Activated T-helper 2 cell treated with anti-CD3 and anti-CD28 coated beads, Interferon-gamma antibody, Interleukin-2, Interleukin-4, amounts not matched to agents 10 μg/mL and 5 μg/mL and 100 μg/mL, durations not matched to agents 14 hours and 24 hours and 36 hours (primary cell): ENCODE measurements around the gene GCLM. TPM values are rescaled to one million over a fixed set of nuclear protein-coding genes. Genes with fewer than 3 reads are reported as not detected.
A peak's percentile ranks its signal among the peaks of the same experiment; 100 is the strongest.
"Not testable (repeated sequence)": the region's sequence is repeated elsewhere in the genome, so short reads cannot be mapped to it uniquely, and the experiment has no call there.

Source experiments
- DNase-seq: peaks from one replicate; pipeline ENCODE4 v3.0.0; 2021; ENCODE audit warnings: low spot score
- H3K27ac Mint-ChIP-seq: one replicate; pipeline ENCODE4 v1.8.0; 2021; ENCODE audit warnings: mixed read lengths
- H3K27me3 Mint-ChIP-seq: one replicate; pipeline ENCODE4 v1.8.0; 2021; ENCODE audit warnings: low read depth, mixed read lengths
- H3K36me3 Mint-ChIP-seq: one replicate; pipeline ENCODE4 v1.8.0; 2021; ENCODE audit warnings: low read depth, mixed read lengths
- H3K4me1 Mint-ChIP-seq: one replicate; pipeline ENCODE4 v1.8.0; 2021; ENCODE audit warnings: low read depth, mixed read lengths
- H3K4me3 Mint-ChIP-seq: one replicate; pipeline ENCODE4 v1.8.0; 2021; ENCODE audit warnings: low read depth, mild to moderate bottlenecking, moderate library complexity, mixed read lengths
- H3K9me3 Mint-ChIP-seq: one replicate; pipeline ENCODE4 v1.8.0; 2021; ENCODE audit warnings: mixed read lengths
- intact Hi-C: fragments of 100-400 bp; cut with micrococcal nuclease; formaldehyde crosslinking; loops from one replicate; pipeline ENCODE4 v1.15.1; 2023
- total RNA-seq: library from RNA; stranded (reverse); gene quantifications from 2 replicates; pipeline ENCODE4 v1.2.3, GENCODE V29; 2022

Gene GCLM
- total RNA-seq, 1 donor from 2014 or later: 18.1 TPM

DNA sequence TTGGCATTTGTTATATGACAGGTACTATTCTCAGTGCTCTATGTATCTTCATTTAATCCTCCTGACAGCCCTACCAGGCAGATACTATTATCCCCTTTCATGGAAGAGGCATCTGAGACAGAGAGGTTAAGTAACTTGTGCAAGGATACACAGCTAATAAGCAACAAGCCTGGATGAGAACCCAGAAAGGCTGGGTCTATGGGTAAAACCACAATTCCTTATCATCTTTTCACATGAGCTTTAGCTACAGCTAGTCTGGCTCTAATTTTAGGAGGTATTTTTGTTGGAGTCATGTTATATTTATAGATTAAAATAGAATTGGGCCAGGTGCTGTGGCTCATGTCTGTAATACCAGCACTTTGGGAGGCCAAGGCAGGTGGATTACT, 57.9 kb downstream of the GCLM start:
- H3K4me3 Mint-ChIP-seq: no peak overlapping the region
- H3K9me3 Mint-ChIP-seq: peaks cover 6% of the 10 kb centered on the region
- H3K36me3 Mint-ChIP-seq: no peaks in the 10 kb centered on the region
- peaks cover 12% of the 10 kb centered on the region for H3K27me3 Mint-ChIP-seq
- intact Hi-C loops: no loop called here
- H3K4me1 Mint-ChIP-seq: peaks cover 9% of the 10 kb centered on the region
- no peak overlapping the region for H3K27ac Mint-ChIP-seq
- DNase-seq: no peak

DNA sequence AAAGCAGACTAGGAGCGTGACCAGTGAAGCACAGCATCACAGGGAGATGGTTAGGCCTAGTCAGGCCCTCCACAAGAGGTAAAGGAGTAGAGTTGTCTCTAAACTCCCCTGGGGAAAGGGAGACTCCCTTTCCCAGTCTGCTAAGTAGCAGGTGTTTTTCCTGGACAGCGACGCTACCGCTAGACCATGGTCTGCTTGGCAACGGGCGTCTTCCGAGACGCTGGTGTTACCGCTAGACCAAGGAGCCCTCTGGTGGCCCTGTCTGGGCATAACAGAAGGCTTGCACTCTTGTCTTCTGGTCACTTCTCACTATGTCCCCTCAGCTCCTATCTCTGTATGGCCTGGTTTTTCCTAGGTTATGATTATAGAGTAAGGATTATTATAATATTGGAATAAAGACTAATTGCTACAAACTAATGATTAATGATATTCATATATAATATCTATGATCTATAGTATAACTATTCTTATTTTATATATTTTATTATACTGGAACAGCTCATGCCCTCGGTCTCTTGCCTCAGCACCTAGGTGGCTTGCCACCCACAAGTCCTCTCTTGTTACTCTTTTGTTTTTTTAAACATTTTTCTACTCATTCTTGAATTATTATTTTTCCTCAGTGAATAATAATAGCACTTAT, 58.4 kb downstream of the GCLM start:
- peak; percentile 24 for DNase-seq
- peaks cover 10% of the 10 kb centered on the region for H3K4me1 Mint-ChIP-seq
- H3K9me3 Mint-ChIP-seq, H3K4me3 Mint-ChIP-seq, H3K27ac Mint-ChIP-seq, H3K36me3 Mint-ChIP-seq, intact Hi-C loops: not testable (repeated sequence)
- peaks cover 12% of the 10 kb centered on the region for H3K27me3 Mint-ChIP-seq

DNA sequence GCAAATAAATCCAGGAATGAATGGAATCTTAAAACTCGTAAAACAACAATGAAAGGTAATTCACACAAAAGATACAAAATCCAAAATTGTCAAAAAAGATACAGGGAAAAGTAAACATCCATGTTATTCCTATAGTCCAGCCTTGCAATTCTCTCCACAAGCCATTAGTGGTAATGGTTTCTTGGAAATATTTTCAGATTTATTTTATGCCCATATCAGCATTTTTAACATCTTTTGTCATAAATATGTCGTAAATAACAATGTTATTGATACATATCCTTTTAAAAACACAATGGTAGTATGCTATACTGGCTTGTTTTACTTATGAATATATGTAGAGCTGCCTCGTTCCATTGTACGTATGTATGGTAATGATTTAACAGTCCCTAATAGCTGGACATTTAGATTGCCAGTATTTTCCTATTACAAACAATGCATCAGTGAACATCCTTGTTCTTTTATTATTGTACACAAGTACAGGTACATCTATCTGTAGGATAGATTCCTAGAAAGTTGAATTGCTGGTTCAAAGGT, 60.8 kb downstream of the GCLM start:
- H3K36me3 Mint-ChIP-seq: no peaks in the 10 kb centered on the region
- intact Hi-C loops: loop anchor here (5.0 to 10.0 kb wide), 4 partner anchors 411 to 886 kb away; partner anchors contain the start of gene DIPK1A
- no peak for DNase-seq
- H3K4me1 Mint-ChIP-seq: peaks cover 23% of the 10 kb centered on the region
- peak overlapping the region; percentile 93 for H3K4me3 Mint-ChIP-seq
- H3K9me3 Mint-ChIP-seq: peaks cover 6% of the 10 kb centered on the region
- H3K27me3 Mint-ChIP-seq: peaks cover 6% of the 10 kb centered on the region
- H3K27ac Mint-ChIP-seq: peak overlapping the region; percentile 82

DNA sequence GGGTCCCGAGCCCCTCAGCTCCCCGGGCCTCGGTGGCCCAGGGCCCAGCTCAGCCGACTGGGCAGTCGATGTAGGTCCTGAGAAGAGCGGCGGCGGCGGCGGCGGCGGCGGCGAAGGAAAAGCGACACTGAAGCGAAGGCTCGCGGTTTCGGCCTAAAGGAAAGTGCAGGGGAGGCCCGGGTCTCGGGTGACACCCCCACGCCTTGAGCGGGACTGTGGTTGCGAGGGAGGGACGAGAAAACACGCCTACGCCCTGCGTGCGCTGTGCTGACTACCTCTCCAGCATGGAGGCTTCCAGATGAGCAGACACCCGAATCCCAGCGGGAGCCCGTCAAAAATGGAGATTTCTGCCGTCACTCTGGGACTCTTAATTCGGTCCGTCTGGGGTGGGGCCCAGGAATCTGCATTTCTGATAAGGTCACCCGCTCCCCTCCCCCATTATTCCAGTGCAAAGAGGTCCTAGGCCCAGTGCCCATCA, 61.4 kb downstream of the GCLM start:
- DNase-seq: peak; percentile 61
- intact Hi-C loops: loop anchor here (1.0 to 10.0 kb wide), 7 partner anchors 61 to 886 kb away; partner anchors contain the start of genes CCDC18, DIPK1A, GCLM and TMED5
- Mint-ChIP-seq H3K27ac (peak overlapping the region; percentile 82), H3K27me3 (peaks cover 3% of the 10 kb centered on the region), H3K4me1 (peaks cover 23% of the 10 kb centered on the region), H3K36me3 (no peaks in the 10 kb centered on the region), H3K4me3 (peak overlapping the region; percentile 93), H3K9me3 (peaks cover 6% of the 10 kb centered on the region)

DNA sequence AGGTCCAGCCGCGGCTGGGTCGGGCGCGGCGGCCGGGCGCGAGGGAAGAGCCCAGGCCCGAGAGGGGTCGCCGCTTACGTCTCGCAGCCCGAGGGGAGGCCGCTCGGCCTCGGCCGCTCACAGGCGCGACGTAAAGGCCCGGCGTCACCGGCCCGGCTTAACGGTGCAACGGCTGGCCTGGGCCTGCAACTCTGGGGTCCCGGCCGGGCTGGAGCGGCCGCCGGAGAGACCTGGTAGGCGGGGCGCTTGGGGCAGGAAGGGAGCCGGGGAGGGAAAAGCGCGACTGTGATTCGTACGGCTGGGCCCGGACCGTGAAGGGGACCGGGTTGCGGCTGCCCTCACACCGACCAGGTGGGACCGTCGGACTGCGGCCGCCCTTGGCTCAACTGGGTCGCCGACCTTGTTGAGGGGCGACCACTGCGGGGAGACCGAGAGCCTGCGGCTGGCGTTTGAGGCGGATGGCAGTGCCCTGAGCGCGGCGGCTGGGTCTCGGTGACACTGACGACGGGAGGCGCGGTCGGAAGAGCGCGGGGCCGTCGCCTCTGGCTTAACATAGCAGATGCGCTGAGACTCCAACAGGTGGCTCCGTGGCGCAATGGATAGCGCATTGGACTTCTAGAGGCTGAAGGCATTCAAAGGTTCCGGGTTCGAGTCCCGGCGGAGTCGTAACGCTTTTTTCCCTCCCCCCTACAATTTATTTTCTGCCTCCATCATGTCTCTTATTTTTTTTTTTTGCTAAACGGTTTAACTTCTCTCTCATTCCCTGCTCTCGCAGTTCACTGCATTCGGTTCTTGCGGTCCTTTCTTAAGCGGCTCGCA, 62.0 kb downstream of the GCLM start:
- Mint-ChIP-seq H3K9me3 (peaks cover 6% of the 10 kb centered on the region), H3K27ac (peak overlapping the region; percentile 82), H3K4me3 (peak overlapping the region; percentile 93), H3K27me3 (peaks cover 2% of the 10 kb centered on the region), H3K36me3 (no peaks in the 10 kb centered on the region), H3K4me1 (peaks cover 23% of the 10 kb centered on the region)
- intact Hi-C loops: loop anchor here (1.0 to 10.0 kb wide), 8 partner anchors 32 to 885 kb away; partner anchors contain the start of genes CCDC18, DIPK1A, DNTTIP2 and GCLM
- peak; percentile 89 for DNase-seq

DNA sequence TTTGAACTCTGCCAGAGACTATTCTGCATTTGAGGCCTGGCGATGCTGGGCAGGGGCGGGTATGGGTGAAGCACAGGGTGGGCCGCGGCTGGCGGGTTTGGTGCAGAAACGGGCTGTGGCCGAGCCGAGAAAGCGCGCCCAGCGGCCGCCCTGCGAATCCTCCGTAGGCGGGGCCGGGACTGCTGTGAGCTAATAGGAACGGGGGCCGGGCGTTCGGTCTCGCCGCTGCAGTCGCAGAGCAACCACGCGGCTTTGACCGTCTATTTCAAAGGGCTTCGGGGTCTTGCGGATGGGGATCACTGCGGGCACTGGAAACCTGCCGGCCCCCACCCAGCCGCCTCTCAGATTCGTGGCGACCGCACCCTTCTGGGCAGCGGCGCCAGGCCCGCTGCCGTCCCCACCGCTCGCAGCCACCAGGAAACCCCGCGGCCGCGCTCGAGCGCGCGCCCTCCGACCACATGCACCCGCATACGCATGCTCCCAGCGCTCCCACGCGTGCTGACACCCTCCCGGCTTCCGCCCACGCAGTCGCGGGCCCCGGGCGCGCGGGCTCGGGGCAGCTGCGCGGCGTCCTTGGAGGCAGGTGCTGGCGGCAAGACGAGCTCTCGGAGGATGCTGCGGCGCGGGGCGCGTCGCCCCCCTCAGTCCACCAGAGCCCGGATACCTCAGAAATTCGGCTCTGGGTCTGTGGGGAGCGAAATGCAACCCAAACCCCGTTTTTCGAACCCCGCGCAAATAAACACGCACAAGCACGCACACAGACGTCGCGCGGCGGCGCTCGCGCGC, 62.8 kb downstream of the GCLM start:
- Mint-ChIP-seq H3K27ac (peak overlapping the region; percentile 83), H3K4me1 (peaks cover 23% of the 10 kb centered on the region), H3K9me3 (peaks cover 6% of the 10 kb centered on the region), H3K36me3 (no peaks in the 10 kb centered on the region), H3K27me3 (no peaks in the 10 kb centered on the region), H3K4me3 (peak overlapping the region; percentile 83)
- intact Hi-C loops: loop anchor here (1.0 to 10.0 kb wide), 5 partner anchors 33 to 884 kb away; partner anchors contain the start of genes DIPK1A and DNTTIP2
- peak; percentile 79 for DNase-seq

DNA sequence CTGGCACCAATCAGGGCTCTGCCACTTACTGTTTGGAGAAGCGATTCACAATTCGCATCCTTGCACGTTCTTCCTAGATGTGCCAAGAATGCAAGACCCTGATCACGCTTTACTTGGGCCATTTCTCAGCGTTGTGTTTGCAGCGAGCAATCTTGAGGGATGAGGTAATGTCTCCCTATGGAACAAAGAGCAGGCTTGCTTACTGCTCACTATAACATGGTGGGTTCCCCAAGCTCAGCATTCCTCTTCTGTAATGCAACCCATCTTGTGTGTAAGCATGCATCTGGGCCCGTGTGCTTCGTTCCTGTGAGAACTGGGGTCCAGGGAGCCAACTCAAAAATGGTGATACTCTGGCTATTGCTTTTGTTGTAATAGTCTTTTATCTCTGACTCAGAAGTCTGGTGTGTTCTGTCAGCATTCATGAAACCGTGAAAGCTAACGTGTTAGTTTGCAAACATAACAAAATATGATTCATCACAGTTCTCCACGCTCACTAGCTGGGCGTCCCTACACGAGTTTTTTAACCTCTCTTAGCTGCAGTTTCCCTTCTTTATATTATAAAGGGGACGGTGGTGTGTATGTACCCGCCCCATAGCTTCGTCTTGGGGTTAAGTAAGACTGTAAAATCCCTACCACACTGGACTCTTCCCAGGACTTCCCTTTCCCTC, 63.6 kb downstream of the GCLM start:
- peak overlapping the region; percentile 83 for H3K27ac Mint-ChIP-seq
- peaks cover 6% of the 10 kb centered on the region for H3K9me3 Mint-ChIP-seq
- H3K4me3 Mint-ChIP-seq: peak overlapping the region; percentile 83
- intact Hi-C loops: loop anchor here (1.0 to 10.0 kb wide), 7 partner anchors 31 to 883 kb away; partner anchors contain the start of genes DIPK1A and DNTTIP2
- H3K4me1 Mint-ChIP-seq: peaks cover 23% of the 10 kb centered on the region
- no peaks in the 10 kb centered on the region for H3K27me3 Mint-ChIP-seq
- no peak for DNase-seq
- no peaks in the 10 kb centered on the region for H3K36me3 Mint-ChIP-seq

DNA sequence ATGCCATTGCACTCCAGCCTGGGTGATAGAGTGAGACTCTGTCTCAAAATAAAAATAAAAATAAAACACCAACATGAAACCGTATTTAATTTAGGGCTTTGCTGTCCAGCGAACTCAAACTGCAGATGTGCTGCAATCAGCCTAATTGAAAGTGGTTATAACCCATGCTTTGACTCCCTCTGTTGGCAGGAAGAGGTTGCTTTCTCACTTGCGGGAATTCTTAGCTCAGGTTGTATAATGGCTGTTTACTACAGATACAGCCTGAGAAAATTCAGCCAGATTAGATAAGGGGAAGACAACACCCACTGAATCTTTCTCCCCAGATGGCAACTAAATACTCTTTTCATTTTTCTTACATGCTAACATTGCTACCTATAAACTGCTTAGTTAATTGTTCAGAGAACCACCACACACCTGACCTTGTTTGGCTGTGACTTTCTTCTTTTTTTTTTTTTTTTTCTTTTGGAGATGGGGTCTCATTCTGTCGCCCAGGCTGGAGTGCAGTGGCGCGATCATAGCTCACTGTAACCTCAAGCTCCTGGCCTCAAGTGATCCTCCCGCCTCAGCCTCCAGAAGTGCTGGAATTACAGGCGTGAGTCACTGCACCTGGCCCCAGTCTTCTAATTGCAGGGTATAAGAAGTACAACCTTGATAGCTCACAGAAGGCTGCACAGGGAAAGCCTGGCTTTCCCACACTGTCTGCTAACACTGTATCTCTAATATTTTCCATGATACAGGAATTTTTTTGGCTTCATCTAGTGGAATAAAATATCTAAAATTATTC, 64.8 kb downstream of the GCLM start:
- Mint-ChIP-seq H3K9me3 (no peaks in the 10 kb centered on the region), H3K27ac (no peak overlapping the region), H3K27me3 (no peaks in the 10 kb centered on the region), H3K4me1 (peaks cover 24% of the 10 kb centered on the region), H3K36me3 (no peaks in the 10 kb centered on the region), H3K4me3 (no peak overlapping the region)
- DNase-seq: peak; percentile 30
- intact Hi-C loops: loop anchor here (1.0 to 10.0 kb wide), 7 partner anchors 30 to 882 kb away; partner anchors contain the start of gene DIPK1A

DNA sequence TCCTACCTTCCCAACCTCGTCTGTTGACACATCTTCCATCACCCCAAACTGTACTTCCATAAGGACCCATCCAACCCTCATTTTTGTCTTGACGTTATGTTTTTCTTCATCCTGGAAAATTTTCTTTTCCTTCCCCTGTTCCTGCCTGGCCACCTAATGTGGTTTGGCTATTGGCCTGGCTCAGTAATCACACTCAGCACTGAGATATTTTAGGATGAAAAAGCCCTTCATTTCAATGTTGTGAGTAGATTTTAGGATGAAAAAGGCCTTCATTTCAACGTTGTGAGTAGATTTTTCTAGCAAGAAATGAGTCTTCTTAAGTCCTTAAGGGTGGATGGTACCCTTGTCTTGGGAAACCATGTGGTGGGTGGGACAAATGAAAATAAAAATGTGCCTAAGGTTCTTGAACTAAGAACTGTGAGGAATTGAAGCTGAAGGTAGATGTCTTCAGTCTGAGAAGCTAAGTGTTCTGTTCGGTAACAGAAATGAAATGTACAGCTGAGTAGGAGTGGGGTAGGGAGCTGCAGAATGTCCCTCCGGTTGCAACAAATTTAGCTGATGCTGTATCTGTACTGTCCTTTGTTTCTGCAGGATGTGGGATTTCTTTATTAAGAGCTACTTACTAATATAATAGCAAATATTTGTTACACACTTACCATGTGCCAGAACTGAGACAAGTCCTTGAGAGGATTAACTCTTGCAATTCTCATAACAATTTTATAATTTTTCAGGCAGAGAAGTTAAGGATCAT, 66.3 kb downstream of the GCLM start:
- intact Hi-C loops: loop anchor here (10.0 kb wide), 2 partner anchors 538 to 858 kb away; no protein-coding TSS in a partner anchor
- H3K9me3 Mint-ChIP-seq: no peaks in the 10 kb centered on the region
- no peak for DNase-seq
- no peaks in the 10 kb centered on the region for H3K36me3 Mint-ChIP-seq
- no peak overlapping the region for H3K27ac Mint-ChIP-seq
- H3K4me3 Mint-ChIP-seq: no peak overlapping the region
- no peaks in the 10 kb centered on the region for H3K27me3 Mint-ChIP-seq
- H3K4me1 Mint-ChIP-seq: peaks cover 21% of the 10 kb centered on the region

DNA sequence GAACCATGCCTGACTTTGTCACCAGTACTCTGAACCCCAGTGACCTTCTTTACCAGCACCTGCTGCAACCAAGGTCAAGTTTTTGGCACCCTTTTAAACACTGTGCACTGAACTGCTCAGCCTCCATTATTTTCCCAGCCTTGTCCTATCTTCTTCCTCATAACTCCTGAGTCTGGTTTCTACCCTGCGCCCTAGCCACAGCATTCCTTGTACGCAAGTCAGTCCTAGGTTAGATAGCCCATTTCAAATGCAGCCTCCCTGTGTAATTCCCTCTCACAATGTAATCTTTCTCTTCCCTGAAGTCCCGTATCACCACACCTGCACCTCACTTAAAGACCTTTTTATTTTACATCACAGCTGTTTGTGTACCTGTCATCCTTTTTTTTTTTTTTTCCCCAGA, 67.5 kb downstream of the GCLM start:
- H3K27me3 Mint-ChIP-seq: no peaks in the 10 kb centered on the region
- H3K36me3 Mint-ChIP-seq: no peaks in the 10 kb centered on the region
- no peak for DNase-seq
- H3K27ac Mint-ChIP-seq: no peak overlapping the region
- H3K9me3 Mint-ChIP-seq: no peaks in the 10 kb centered on the region
- peaks cover 19% of the 10 kb centered on the region for H3K4me1 Mint-ChIP-seq
- intact Hi-C loops: loop anchor here (10.0 kb wide), 2 partner anchors 537 to 857 kb away; no protein-coding TSS in a partner anchor
- no peak overlapping the region for H3K4me3 Mint-ChIP-seq
